MCF 10A (cell line): Measurements from ENCODE around the gene AGPS. TPM values are rescaled to one million over a fixed set of nuclear protein-coding genes. Genes with fewer than 3 reads are reported as not detected.

Experiments
- BruUV-seq: library from RNA; stranded (reverse); fragments of 400-500 nt; replicated peaks from 2 replicates; lab custom pipeline; 2021; lab: Mats Ljungman, UMichigan
- CTCF ChIA-PET: fragments of 300-600 bp; sonication (Branson Sonifier 250); formaldehyde crosslinking; extraction: SDS; loops from one replicate; lab custom pipeline; 2021; ENCODE audit warnings: antibody characterized with exemption, inconsistent platforms; lab: Yijun Ruan, JAX
- POLR2A ChIA-PET: fragments of 300-600, 350-650 bp; sonication (Branson Sonifier 250); formaldehyde crosslinking; extraction: SDS; loops from one replicate; lab custom pipeline; 2020; ENCODE audit warnings: antibody characterized with exemption, inconsistent platforms; lab: Yijun Ruan, JAX
- DNase-seq: peaks from one replicate; pipeline ENCODE4 v3.0.0-alpha.2; 2018; ENCODE audit not compliant: unreplicated experiment
- H3K27ac Mint-ChIP-seq: one replicate; pipeline ENCODE4 v1.8.0; 2022; ENCODE audit warnings: mild to moderate bottlenecking, low read depth, mixed read lengths; ENCODE audit not compliant: unreplicated experiment
- H3K27me3 Mint-ChIP-seq: one replicate; pipeline ENCODE4 v1.8.0; 2022; ENCODE audit warnings: mixed read lengths; ENCODE audit not compliant: insufficient read depth, unreplicated experiment
- H3K36me3 Mint-ChIP-seq: one replicate; pipeline ENCODE4 v1.8.0; 2022; ENCODE audit warnings: mild to moderate bottlenecking, moderate library complexity, mixed read lengths; ENCODE audit not compliant: insufficient read depth, unreplicated experiment
- H3K4me1 Mint-ChIP-seq: one replicate; pipeline ENCODE4 v1.8.0; 2022; ENCODE audit warnings: mixed read lengths; ENCODE audit not compliant: insufficient read depth, unreplicated experiment
- H3K4me3 Mint-ChIP-seq: one replicate; pipeline ENCODE4 v1.8.0; 2022; ENCODE audit warnings: mild to moderate bottlenecking, moderate library complexity, mixed read lengths; ENCODE audit not compliant: unreplicated experiment
- H3K9me3 Mint-ChIP-seq: one replicate; pipeline ENCODE4 v1.8.0; 2022; ENCODE audit warnings: mixed read lengths; ENCODE audit not compliant: unreplicated experiment
- CTCF ChIP-seq: fragments of 200-600 bp; IDR thresholded peaks from one replicate; pipeline ENCODE4 v1.8.0; 2022; ENCODE audit warnings: antibody characterized with exemption, mild to moderate bottlenecking; ENCODE audit not compliant: unreplicated experiment
- intact Hi-C: fragments of 100-400 bp; cut with micrococcal nuclease; formaldehyde crosslinking; loops from 2 replicates; pipeline ENCODE4 v1.14.1; 2022
- total RNA-seq: library from RNA; stranded (reverse); gene quantifications from 2 replicates; pipeline ENCODE4 v1.2.3, GENCODE V29; 2022

The AGPS gene
- total RNA-seq, 1 experiment from 2014 or later: 49.5 TPM

GRCh38 chr2:177579486-177580036, 187.0 kb downstream of the AGPS start:
- Mint-ChIP-seq H3K4me3 (no peak overlapping the region), H3K27ac (no peak overlapping the region), H3K36me3 (no peaks in the 10 kb centered on the region), H3K27me3 (no peaks in the 10 kb centered on the region), H3K9me3 (no peaks in the 10 kb centered on the region), H3K4me1 (no peaks in the 10 kb centered on the region)
- TF ChIP-seq CTCF: no peak
- no peak for DNase-seq
- ChIA-PET CTCF (interaction anchor here (2.7 kb wide), 1 partner anchor 25 kb away, joined by 9 read pairs; no protein-coding TSS in a partner anchor), POLR2A (no interaction called here)
- BruUV-seq: no TSS peak
- intact Hi-C loops: no loop called here

GRCh38 chr2:177582000-177582399, 189.4 kb downstream of the AGPS start:
- ChIA-PET POLR2A (no interaction called here), CTCF (no interaction called here)
- BruUV-seq: no TSS peak
- TF ChIP-seq CTCF: no peak
- no peak for DNase-seq
- intact Hi-C loops: no loop called here
- Mint-ChIP-seq H3K4me1 (no peaks in the 10 kb centered on the region), H3K36me3 (no peaks in the 10 kb centered on the region), H3K4me3 (no peak overlapping the region), H3K9me3 (no peaks in the 10 kb centered on the region), H3K27me3 (no peaks in the 10 kb centered on the region), H3K27ac (no peak overlapping the region)

- Mint-ChIP-seq H3K9me3 (no peaks in the 10 kb centered on the region), H3K4me3 (no peak overlapping the region), H3K36me3 (no peaks in the 10 kb centered on the region), H3K4me1 (no peaks in the 10 kb centered on the region), H3K27me3 (no peaks in the 10 kb centered on the region), H3K27ac (no peak overlapping the region)
- DNase-seq: no peak
- ChIA-PET POLR2A (no interaction called here), CTCF (interaction anchor here (0.7 to 1.3 kb wide), 2 partner anchors 15 to 94 kb away, joined by 3 read pairs; no protein-coding TSS in a partner anchor)
- TF ChIP-seq CTCF: no peak
- intact Hi-C loops: no loop called here
- BruUV-seq: no TSS peak
Measured at GRCh38 chr2:177584030-177584692, 191.6 kb downstream of the AGPS start.

GRCh38 chr2:177585234-177585863, 192.8 kb downstream of the AGPS start:
- no peaks in the 10 kb centered on the region for H3K36me3 Mint-ChIP-seq

More at GRCh38 chr2:177585234-177585863, 192.8 kb downstream of the AGPS start:
- Mint-ChIP-seq H3K27ac (no peak overlapping the region), H3K27me3 (no peaks in the 10 kb centered on the region), H3K4me1 (no peaks in the 10 kb centered on the region), H3K9me3 (no peaks in the 10 kb centered on the region), H3K4me3 (no peak overlapping the region)
- CTCF ChIA-PET: interaction anchor here (0.6 to 1.6 kb wide), 4 partner anchors 14 to 737 kb away, joined by 3 to 5 read pairs (median 4); no protein-coding TSS in a partner anchor
- no TSS peak for BruUV-seq
- intact Hi-C loops: no loop called here
- no peak for DNase-seq
- TF ChIP-seq CTCF: no peak
- POLR2A ChIA-PET: no interaction called here
